D721Med (cell line): ENCODE measurements around the gene C1orf116.

ENCODE experiments used
- DNase-seq: peaks from one replicate; pipeline ENCODE4 v3.0.0; 2011; ENCODE audit warnings: low spot score; ENCODE audit not compliant: insufficient read length
- FAIRE-seq: peaks from 2 replicates; lab custom pipeline; 2011; peaks lifted over from hg19 to GRCh38; lab: Jason Lieb, UNC
- CTCF ChIP-seq: IDR thresholded peaks from 2 replicates; pipeline ENCODE4 v1.5.1; 2012; ENCODE audit warnings: mild to moderate bottlenecking, control low read depth; ENCODE audit not compliant: insufficient read depth; ENCODE audit errors: missing control alignments

Gene C1orf116

GRCh38 chr1:207032528-207033017, at the start of gene C1orf116:
Gene C1orf116 (minus strand): TSS chr1:207032756. CDS start chr1:207027598, 5,158 bp downstream.
- no peak for TF ChIP-seq CTCF
- FAIRE-seq (no peak), DNase-seq (no peak)

- no peak for DNase-seq
- no peak for TF ChIP-seq CTCF
- FAIRE-seq, result no peak
These were observed 49.2 kb upstream of the C1orf116 start for GRCh38 chr1:207081806-207082205.

- FAIRE-seq (no peak), DNase-seq (no peak)
- no peak for TF ChIP-seq CTCF
These were observed 48.5 kb upstream of the C1orf116 start for GRCh38 chr1:207081088-207081487.

GRCh38 chr1:207079706-207080241, 47.2 kb upstream of the C1orf116 start:
- TF ChIP-seq CTCF, result no peak
- no peak for FAIRE-seq
- no peak for DNase-seq

GRCh38 chr1:207078578-207079132, 46.1 kb upstream of the C1orf116 start:
- TF ChIP-seq CTCF, result no peak
- DNase-seq (no peak), FAIRE-seq (no peak)

GRCh38 chr1:207077470-207078377, 45.2 kb upstream of the C1orf116 start:
- FAIRE-seq, result peak; percentile 97
- no peak for DNase-seq

More at GRCh38 chr1:207077470-207078377, 45.2 kb upstream of the C1orf116 start:
- TF ChIP-seq CTCF, result peak; percentile 99
